A549 (cell line): ENCODE results near the gene ZFYVE28.

Experiments used
- CTCF ChIP-seq: fragments of >200 bp; sonication (Bioruptor Twin); formaldehyde crosslinking; IDR thresholded peaks from 3 replicates; pipeline ENCODE4 v1.5.1; 2016
- HES2 ChIP-seq: fragments of >200 bp; sonication (Bioruptor Twin); formaldehyde crosslinking; IDR thresholded peaks from 2 replicates; pipeline ENCODE4 v1.6.1; 2016
- SMC3 ChIP-seq: fragments of >200 bp; sonication (Bioruptor Twin); formaldehyde crosslinking; IDR thresholded peaks from 3 replicates; pipeline ENCODE4 v1.6.1; 2018; ENCODE audit warnings: inconsistent platforms
- TF ChIP-seq, protein P1 (sequence below): fragments of 200-600 bp; sonication (generic); IDR thresholded peaks from 2 replicates; pipeline ENCODE4 v1.6.1; 2016; ENCODE audit warnings: antibody characterized with exemption, mild to moderate bottlenecking, moderate library complexity
- TF ChIP-seq, protein P2 (sequence below): IDR thresholded peaks from 2 replicates; pipeline ENCODE4 v1.6.1; 2012
- TF ChIP-seq, protein P3 (sequence below): IDR thresholded peaks from 2 replicates; pipeline ENCODE4 v1.6.1; 2012

- TF ChIP-seq HES2 = no peak
- TF ChIP-seq, protein P1, sequence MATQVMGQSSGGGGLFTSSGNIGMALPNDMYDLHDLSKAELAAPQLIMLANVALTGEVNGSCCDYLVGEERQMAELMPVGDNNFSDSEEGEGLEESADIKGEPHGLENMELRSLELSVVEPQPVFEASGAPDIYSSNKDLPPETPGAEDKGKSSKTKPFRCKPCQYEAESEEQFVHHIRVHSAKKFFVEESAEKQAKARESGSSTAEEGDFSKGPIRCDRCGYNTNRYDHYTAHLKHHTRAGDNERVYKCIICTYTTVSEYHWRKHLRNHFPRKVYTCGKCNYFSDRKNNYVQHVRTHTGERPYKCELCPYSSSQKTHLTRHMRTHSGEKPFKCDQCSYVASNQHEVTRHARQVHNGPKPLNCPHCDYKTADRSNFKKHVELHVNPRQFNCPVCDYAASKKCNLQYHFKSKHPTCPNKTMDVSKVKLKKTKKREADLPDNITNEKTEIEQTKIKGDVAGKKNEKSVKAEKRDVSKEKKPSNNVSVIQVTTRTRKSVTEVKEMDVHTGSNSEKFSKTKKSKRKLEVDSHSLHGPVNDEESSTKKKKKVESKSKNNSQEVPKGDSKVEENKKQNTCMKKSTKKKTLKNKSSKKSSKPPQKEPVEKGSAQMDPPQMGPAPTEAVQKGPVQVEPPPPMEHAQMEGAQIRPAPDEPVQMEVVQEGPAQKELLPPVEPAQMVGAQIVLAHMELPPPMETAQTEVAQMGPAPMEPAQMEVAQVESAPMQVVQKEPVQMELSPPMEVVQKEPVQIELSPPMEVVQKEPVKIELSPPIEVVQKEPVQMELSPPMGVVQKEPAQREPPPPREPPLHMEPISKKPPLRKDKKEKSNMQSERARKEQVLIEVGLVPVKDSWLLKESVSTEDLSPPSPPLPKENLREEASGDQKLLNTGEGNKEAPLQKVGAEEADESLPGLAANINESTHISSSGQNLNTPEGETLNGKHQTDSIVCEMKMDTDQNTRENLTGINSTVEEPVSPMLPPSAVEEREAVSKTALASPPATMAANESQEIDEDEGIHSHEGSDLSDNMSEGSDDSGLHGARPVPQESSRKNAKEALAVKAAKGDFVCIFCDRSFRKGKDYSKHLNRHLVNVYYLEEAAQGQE = no peak
- no peak for TF ChIP-seq CTCF
- TF ChIP-seq, protein P2, sequence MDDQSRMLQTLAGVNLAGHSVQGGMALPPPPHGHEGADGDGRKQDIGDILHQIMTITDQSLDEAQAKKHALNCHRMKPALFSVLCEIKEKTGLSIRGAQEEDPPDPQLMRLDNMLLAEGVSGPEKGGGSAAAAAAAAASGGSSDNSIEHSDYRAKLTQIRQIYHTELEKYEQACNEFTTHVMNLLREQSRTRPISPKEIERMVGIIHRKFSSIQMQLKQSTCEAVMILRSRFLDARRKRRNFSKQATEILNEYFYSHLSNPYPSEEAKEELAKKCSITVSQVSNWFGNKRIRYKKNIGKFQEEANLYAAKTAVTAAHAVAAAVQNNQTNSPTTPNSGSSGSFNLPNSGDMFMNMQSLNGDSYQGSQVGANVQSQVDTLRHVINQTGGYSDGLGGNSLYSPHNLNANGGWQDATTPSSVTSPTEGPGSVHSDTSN = no peak
- no peak for TF ChIP-seq SMC3
- TF ChIP-seq, protein P3, sequence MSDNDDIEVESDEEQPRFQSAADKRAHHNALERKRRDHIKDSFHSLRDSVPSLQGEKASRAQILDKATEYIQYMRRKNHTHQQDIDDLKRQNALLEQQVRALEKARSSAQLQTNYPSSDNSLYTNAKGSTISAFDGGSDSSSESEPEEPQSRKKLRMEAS = no peak
Observed at GRCh38 chr4:2372488-2373030, 45.9 kb downstream of the ZFYVE28 start.
